HL-60 (cell line): Measurements from ENCODE around the gene MORC4.

ENCODE experiments used
- DNase-seq, 2 experiments: peaks; one replicate each; pipeline ENCODE4 v3.0.0-alpha.2; 2010 to 2020; ENCODE audit warnings: low read depth in 1 of 2, low spot score in 1 of 2
- H3K27ac ChIP-seq: fragments of 250-450 bp; sonication (Bioruptor Pico); replicated peaks from 2 replicates; pipeline ENCODE4 v1.5.1; 2020; ENCODE audit warnings: mild to moderate bottlenecking, moderate library complexity
- H3K27me3 ChIP-seq: fragments of 250-450 bp; sonication (Bioruptor Pico); 2 replicates; pipeline ENCODE4 v1.5.1; 2021; ENCODE audit warnings: mild to moderate bottlenecking, moderate library complexity; ENCODE audit not compliant: insufficient read depth, poor library complexity, severe bottlenecking
- H3K4me3 ChIP-seq: replicated peaks from 2 replicates; pipeline ENCODE4 v1.5.1; 2011; ENCODE audit warnings: mild to moderate bottlenecking, control low read depth, low read length; ENCODE audit not compliant: insufficient read depth
- GABPA ChIP-seq: IDR thresholded peaks from 2 replicates; pipeline ENCODE4 v1.6.1; 2012; ENCODE audit warnings: low read depth
- POLR2AphosphoS5 ChIP-seq: IDR thresholded peaks from 2 replicates; pipeline ENCODE4 v1.6.1; 2012; ENCODE audit warnings: low read depth
- SPI1 ChIP-seq: IDR thresholded peaks from 2 replicates; pipeline ENCODE4 v1.6.1; 2012; ENCODE audit warnings: low read depth, mild to moderate bottlenecking, borderline replicate concordance
- TF ChIP-seq, protein P1 (sequence below): IDR thresholded peaks from 2 replicates; pipeline ENCODE4 v1.6.1; 2012; ENCODE audit warnings: low read depth; ENCODE audit not compliant: insufficient replicate concordance
- TF ChIP-seq, protein P2 (sequence below): IDR thresholded peaks from one replicate; pipeline ENCODE4 v1.5.1; 2011; ENCODE audit warnings: low read length, control low read depth, inconsistent platforms; ENCODE audit not compliant: insufficient read depth

MORC4 gene

DNA sequence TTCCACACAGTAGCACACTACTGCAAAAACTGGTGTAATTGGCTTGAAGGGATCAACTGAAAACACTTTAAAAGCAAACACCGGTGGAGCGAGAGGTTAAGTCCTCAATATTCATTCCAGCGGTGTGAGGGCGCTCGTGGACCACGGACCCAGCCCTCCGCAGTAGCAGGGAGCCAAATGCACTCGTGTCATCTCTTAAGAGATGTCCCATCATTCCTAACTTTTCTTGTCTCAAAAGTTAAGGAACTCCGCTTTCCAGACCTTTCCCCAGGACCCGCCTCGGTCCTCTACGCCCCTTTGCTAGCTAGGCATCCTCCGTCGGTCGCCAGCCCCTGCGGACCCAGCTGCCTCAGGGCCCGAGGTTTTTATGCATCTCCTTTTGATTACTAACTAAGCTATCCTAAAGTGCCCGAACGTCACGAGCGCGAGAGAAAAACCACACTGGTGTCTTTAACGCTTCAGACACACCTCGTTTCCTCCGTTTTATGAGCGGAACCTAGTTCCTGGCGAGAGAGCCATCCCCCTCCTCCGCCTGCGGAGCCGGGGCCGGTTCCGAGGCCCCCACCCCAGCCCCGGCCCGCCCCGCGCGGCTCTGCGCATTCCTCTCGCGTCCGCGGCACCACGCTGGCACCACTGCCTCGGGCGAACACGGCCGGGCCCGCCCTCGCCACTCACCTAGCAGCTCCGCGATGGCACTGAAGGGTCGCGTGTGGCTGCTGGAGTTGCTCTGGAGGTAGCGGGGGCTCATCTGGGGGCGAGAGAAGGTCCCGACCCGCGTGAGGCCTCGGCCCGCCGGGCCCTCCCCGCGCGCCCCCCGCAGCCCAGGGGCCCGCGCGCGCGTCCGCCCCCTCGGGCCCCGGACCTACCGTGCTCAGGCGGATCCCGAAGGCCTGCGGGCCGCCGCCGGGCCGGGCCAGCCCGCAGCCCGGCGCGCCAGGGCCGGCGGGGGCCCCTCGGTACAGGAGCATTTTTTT, 723 bp downstream of the MORC4 start:
- DNase-seq: peak in 1 of 2 experiments; percentile 7
- TF ChIP-seq SPI1: no peak
- TF ChIP-seq, protein P1, sequence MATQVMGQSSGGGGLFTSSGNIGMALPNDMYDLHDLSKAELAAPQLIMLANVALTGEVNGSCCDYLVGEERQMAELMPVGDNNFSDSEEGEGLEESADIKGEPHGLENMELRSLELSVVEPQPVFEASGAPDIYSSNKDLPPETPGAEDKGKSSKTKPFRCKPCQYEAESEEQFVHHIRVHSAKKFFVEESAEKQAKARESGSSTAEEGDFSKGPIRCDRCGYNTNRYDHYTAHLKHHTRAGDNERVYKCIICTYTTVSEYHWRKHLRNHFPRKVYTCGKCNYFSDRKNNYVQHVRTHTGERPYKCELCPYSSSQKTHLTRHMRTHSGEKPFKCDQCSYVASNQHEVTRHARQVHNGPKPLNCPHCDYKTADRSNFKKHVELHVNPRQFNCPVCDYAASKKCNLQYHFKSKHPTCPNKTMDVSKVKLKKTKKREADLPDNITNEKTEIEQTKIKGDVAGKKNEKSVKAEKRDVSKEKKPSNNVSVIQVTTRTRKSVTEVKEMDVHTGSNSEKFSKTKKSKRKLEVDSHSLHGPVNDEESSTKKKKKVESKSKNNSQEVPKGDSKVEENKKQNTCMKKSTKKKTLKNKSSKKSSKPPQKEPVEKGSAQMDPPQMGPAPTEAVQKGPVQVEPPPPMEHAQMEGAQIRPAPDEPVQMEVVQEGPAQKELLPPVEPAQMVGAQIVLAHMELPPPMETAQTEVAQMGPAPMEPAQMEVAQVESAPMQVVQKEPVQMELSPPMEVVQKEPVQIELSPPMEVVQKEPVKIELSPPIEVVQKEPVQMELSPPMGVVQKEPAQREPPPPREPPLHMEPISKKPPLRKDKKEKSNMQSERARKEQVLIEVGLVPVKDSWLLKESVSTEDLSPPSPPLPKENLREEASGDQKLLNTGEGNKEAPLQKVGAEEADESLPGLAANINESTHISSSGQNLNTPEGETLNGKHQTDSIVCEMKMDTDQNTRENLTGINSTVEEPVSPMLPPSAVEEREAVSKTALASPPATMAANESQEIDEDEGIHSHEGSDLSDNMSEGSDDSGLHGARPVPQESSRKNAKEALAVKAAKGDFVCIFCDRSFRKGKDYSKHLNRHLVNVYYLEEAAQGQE: no peak
- TF ChIP-seq, protein P2, sequence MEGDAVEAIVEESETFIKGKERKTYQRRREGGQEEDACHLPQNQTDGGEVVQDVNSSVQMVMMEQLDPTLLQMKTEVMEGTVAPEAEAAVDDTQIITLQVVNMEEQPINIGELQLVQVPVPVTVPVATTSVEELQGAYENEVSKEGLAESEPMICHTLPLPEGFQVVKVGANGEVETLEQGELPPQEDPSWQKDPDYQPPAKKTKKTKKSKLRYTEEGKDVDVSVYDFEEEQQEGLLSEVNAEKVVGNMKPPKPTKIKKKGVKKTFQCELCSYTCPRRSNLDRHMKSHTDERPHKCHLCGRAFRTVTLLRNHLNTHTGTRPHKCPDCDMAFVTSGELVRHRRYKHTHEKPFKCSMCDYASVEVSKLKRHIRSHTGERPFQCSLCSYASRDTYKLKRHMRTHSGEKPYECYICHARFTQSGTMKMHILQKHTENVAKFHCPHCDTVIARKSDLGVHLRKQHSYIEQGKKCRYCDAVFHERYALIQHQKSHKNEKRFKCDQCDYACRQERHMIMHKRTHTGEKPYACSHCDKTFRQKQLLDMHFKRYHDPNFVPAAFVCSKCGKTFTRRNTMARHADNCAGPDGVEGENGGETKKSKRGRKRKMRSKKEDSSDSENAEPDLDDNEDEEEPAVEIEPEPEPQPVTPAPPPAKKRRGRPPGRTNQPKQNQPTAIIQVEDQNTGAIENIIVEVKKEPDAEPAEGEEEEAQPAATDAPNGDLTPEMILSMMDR: no peak
- no peak for TF ChIP-seq GABPA
- Histone ChIP-seq H3K27me3 (peaks cover 16% of the 10 kb centered on the region), H3K27ac (no peak overlapping the region), H3K4me3 (no peak overlapping the region; the same call in 1 of the 2 replicates)

DNA sequence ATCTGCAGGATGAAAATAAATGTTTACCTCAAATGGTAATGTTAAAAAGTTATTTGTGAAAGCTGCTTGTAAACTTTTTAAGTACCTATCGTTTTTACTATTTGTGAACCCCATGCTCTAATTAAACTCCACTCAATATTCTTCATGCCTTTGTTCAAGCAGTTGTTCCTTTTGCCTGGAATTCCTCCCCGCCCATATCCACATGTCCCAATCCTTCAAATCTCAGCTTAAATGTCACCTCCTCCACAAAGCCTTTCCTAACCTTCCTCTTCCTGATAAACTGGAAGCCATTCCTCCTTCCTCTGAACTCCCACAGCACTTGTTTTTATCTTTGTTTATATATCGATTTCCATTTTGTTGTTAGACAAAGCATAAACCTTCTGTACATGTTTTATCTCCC, 2.4 kb downstream of the MORC4 start:
- TF ChIP-seq POLR2AphosphoS5: no peak
- no peak for TF ChIP-seq GABPA
- TF ChIP-seq, protein P1: no peak
- TF ChIP-seq, protein P2: no peak
- TF ChIP-seq SPI1: no peak
- DNase-seq: no peak
- Histone ChIP-seq H3K4me3 (no peak overlapping the region), H3K27me3 (peaks cover 16% of the 10 kb centered on the region), H3K27ac (no peak overlapping the region)

DNA sequence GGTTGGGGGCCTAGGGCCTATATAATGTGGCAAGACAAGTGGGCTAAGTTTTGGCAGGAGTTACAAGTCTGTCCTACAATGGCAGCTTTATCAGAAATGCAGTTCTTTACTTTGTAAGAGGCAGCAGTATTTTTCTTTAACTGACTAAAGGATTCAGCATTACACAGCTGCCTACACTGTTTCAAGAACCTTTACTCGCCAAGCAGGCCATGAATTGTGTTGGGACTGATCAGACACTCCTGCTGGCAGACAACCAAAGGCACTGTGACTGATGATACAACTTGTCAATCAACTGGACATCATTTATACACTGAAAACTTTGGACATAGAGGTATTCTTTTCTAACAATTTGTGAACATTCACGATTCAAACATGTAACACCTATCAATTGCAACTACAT, 4.3 kb downstream of the MORC4 start:
- no peak for DNase-seq
- TF ChIP-seq GABPA: no peak
- TF ChIP-seq, protein P2: no peak
- H3K27me3 ChIP-seq: peaks cover 7% of the 10 kb centered on the region
- no peak overlapping the region for H3K27ac ChIP-seq
- H3K4me3 ChIP-seq: no peak overlapping the region

DNA sequence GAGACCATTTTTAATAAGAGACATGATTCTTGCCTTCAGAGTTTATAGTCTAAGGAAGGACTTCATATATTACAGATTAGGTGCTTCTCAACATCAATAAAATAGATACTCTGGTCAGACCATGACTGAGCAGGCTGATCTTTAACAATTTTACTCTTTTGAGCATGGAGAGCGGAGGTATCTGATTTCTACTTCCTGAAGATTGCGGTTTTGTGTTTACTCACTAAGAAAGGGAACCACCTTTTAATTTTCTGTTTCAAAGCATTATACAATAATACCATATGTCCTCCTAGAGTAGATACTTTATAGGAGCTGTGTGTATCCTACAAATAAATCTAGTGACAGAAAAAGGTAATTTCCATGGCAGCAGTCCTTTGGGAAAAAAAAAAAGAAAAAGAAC, 12.5 kb downstream of the MORC4 start:
- Histone ChIP-seq H3K27ac (no peak overlapping the region), H3K4me3 (no peak overlapping the region), H3K27me3 (no peaks in the 10 kb centered on the region)
- DNase-seq: no peak
- TF ChIP-seq GABPA (no peak), POLR2AphosphoS5 (no peak), SPI1 (no peak)
- TF ChIP-seq, protein P1: no peak
- TF ChIP-seq, protein P2: no peak
